ENCODE measurements around the gene UPP2.

The UPP2 gene

DNA sequence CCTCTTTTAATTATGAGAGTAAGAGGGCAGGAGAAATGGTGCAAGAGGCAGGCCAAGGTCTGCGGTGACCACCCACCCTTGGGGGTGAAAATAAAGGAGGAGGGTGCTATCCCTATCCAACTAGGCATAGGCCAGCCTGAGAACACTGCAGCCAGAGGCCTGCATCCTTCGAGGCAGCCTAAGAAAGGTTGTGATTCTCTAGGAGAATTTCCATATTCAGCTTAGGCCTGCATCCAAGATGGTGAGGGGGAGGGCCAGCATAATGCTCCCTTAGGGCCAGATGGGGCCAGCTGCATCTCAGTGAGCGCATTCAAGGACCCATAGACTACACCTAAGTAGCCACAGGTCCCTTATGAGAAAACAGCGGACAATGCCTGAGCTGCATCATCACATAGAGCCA is 3.5 kb upstream of the UPP2 start:
- Histone ChIP-seq H3K36me3 (ENCODE audit: insufficient read depth) (no peaks in the 10 kb centered on the region), H3K4me3 (IDR thresholded peaks at IDR 0.05; ENCODE audit: insufficient read depth, low read depth, low read length) (no peak overlapping the region), H3K4me2 (no peak overlapping the region), H2AFZ (ENCODE audit: low read depth) (no peak overlapping the region), H4K20me1 (ENCODE audit: insufficient read depth) (no peaks in the 10 kb centered on the region), H3K4me1 (ENCODE audit: low read depth, poor library complexity, severe bottlenecking) (no peaks in the 10 kb centered on the region), H3K27me3 (ENCODE audit: insufficient read depth, low read depth) (no peaks in the 10 kb centered on the region), H3K79me2 (ENCODE audit: insufficient read depth, low read depth) (no peaks in the 10 kb centered on the region), H3K27ac (no peak overlapping the region), H3K9ac (no peak overlapping the region)
- TF ChIP-seq, protein P1, sequence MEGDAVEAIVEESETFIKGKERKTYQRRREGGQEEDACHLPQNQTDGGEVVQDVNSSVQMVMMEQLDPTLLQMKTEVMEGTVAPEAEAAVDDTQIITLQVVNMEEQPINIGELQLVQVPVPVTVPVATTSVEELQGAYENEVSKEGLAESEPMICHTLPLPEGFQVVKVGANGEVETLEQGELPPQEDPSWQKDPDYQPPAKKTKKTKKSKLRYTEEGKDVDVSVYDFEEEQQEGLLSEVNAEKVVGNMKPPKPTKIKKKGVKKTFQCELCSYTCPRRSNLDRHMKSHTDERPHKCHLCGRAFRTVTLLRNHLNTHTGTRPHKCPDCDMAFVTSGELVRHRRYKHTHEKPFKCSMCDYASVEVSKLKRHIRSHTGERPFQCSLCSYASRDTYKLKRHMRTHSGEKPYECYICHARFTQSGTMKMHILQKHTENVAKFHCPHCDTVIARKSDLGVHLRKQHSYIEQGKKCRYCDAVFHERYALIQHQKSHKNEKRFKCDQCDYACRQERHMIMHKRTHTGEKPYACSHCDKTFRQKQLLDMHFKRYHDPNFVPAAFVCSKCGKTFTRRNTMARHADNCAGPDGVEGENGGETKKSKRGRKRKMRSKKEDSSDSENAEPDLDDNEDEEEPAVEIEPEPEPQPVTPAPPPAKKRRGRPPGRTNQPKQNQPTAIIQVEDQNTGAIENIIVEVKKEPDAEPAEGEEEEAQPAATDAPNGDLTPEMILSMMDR (conservative IDR thresholded peaks at IDR 0.05; ENCODE audit: low read depth, low read length): no peak

DNA sequence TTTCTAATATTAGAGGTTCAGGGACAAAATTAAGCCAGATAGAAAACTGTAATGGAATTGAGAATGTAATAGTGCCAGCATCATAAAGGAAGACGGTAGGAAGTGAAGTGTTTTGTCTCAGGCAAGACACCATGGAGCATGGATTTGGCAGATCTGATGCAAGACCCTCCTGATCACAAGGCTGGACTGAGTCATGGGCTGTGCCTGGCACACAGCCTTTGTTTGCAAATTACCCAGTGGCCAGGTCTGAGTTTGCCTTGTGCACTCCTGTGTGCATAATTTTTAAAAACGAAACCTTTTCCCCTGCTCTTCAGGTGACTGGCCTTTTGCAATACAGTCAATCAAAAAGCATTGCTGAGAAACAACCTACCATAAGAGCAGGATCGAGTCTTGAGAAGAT is 2.0 kb upstream of the UPP2 start:
- Histone ChIP-seq H3K36me3 (ENCODE audit: insufficient read depth) (no peaks in the 10 kb centered on the region), H3K79me2 (ENCODE audit: insufficient read depth, low read depth) (no peaks in the 10 kb centered on the region), H4K20me1 (ENCODE audit: insufficient read depth) (no peaks in the 10 kb centered on the region), H2AFZ (ENCODE audit: low read depth) (no peak overlapping the region), H3K4me2 (no peak overlapping the region), H3K27me3 (ENCODE audit: insufficient read depth, low read depth) (no peaks in the 10 kb centered on the region), H3K4me1 (ENCODE audit: low read depth, poor library complexity, severe bottlenecking) (no peaks in the 10 kb centered on the region), H3K4me3 (IDR thresholded peaks at IDR 0.05; ENCODE audit: insufficient read depth, low read depth, low read length) (no peak overlapping the region), H3K27ac (no peak overlapping the region), H3K9ac (no peak overlapping the region)
- TF ChIP-seq, protein P1 (conservative IDR thresholded peaks at IDR 0.05; ENCODE audit: low read depth, low read length): no peak

DNA sequence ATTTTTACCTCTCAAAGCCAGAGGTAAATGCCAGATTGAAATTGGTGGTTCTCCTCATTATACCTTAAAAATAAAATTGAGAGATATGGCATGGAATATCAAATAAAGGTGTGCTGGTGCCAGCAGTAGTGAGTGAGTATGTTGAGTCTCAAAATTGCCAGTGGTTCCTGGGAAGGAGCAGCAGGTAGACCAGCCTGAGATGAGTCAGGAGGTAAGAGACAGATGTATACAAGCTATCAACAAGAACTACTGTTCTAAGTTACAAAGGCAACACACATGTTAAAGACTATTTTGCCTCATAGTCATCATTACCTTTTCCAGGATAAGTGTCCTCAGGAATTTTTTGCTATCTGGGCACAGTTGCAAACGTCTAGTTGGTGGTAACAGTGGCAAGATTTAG is 1.3 kb upstream of the UPP2 start:
- no peak overlapping the region for H3K4me2 ChIP-seq
- no peak overlapping the region for H3K9ac ChIP-seq
- no peaks in the 10 kb centered on the region for H3K79me2 ChIP-seq (ENCODE audit: insufficient read depth, low read depth)
- TF ChIP-seq, protein P1 (conservative IDR thresholded peaks at IDR 0.05; ENCODE audit: low read depth, low read length): no peak
- no peak overlapping the region for H3K27ac ChIP-seq
- no peaks in the 10 kb centered on the region for H3K4me1 ChIP-seq (ENCODE audit: low read depth, poor library complexity, severe bottlenecking)
- H3K36me3 ChIP-seq (ENCODE audit: insufficient read depth): no peaks in the 10 kb centered on the region
- H2AFZ ChIP-seq (ENCODE audit: low read depth): no peak overlapping the region
- no peaks in the 10 kb centered on the region for H3K27me3 ChIP-seq (ENCODE audit: insufficient read depth, low read depth)
- H3K4me3 ChIP-seq (IDR thresholded peaks at IDR 0.05; ENCODE audit: insufficient read depth, low read depth, low read length): no peak overlapping the region
- H4K20me1 ChIP-seq (ENCODE audit: insufficient read depth): no peaks in the 10 kb centered on the region

DNA sequence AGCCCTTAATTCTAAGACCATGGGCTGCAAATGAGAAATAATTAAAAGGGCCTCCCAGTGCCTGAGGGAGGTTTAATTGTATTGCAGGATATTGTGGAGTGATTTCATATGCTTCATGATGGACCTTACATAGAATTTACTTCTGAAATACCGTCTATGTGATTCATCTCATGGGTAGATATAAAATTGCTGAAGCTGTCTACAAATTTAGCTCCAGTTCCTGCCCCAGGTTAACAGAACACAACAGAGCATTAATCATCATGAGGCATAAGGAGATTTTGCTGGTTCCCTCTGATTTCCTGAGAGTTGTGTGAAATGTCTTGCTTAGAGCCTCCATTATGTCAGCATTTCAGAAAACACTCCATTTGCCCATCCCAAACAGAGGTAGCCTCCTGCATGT is 770 bp downstream of the UPP2 start:
- Histone ChIP-seq H3K4me2 (no peak overlapping the region), H3K27ac (no peak overlapping the region), H3K36me3 (ENCODE audit: insufficient read depth) (no peaks in the 10 kb centered on the region), H2AFZ (ENCODE audit: low read depth) (no peak overlapping the region), H3K27me3 (ENCODE audit: insufficient read depth, low read depth) (no peaks in the 10 kb centered on the region), H3K79me2 (ENCODE audit: insufficient read depth, low read depth) (no peaks in the 10 kb centered on the region), H3K9ac (no peak overlapping the region), H3K4me3 (IDR thresholded peaks at IDR 0.05; ENCODE audit: insufficient read depth, low read depth, low read length) (no peak overlapping the region), H4K20me1 (ENCODE audit: insufficient read depth) (no peaks in the 10 kb centered on the region), H3K4me1 (ENCODE audit: low read depth, poor library complexity, severe bottlenecking) (no peaks in the 10 kb centered on the region)
- TF ChIP-seq, protein P1 (conservative IDR thresholded peaks at IDR 0.05; ENCODE audit: low read depth, low read length): no peak

All from KMS-11 (cell line).